ENCODE results near the gene PHETA1. TPM values are rescaled to one million over a fixed set of nuclear protein-coding genes. Genes with fewer than 3 reads are reported as not detected.
A peak's percentile ranks its signal among the peaks of the same experiment; 100 is the strongest.

PHETA1 gene
- total RNA-seq, 1 donor from 2014 or later, result 25.3 TPM

- Histone ChIP-seq H3K27ac (no peak overlapping the region), H3K4me1 (peaks cover 12% of the 10 kb centered on the region), H3K9me3 (no peaks in the 10 kb centered on the region), H3K36me3 (no peaks in the 10 kb centered on the region), H3K4me3 (no peak overlapping the region), H3K27me3 (no peaks in the 10 kb centered on the region)
- no peak for ATAC-seq
- DNase-seq, result no peak
- intact Hi-C loops (cut with DNase I), result no loop called here
- no peak for TF ChIP-seq CTCF (IDR thresholded peaks at IDR 0.05)
Observed at GRCh38 chr12:111394480-111394879, 25.6 kb upstream of the PHETA1 start.

GRCh38 chr12:111393700-111394300, 24.9 kb upstream of the PHETA1 start:
- ATAC-seq (peak; percentile 85), DNase-seq (peak; percentile 88)
- intact Hi-C loops (cut with DNase I), result no loop called here
- H3K4me3 ChIP-seq, result no peak overlapping the region
- peak overlapping the region; percentile 58 for H3K27ac ChIP-seq
- H3K36me3 ChIP-seq, result no peaks in the 10 kb centered on the region
- peaks cover 12% of the 10 kb centered on the region for H3K4me1 ChIP-seq
- TF ChIP-seq CTCF (IDR thresholded peaks at IDR 0.05), result no peak
- no peaks in the 10 kb centered on the region for H3K27me3 ChIP-seq
- no peaks in the 10 kb centered on the region for H3K9me3 ChIP-seq

- TF ChIP-seq CTCF (IDR thresholded peaks at IDR 0.05), result no peak
- H3K27me3 ChIP-seq, result no peaks in the 10 kb centered on the region
- H3K4me3 ChIP-seq, result no peak overlapping the region
- DNase-seq, result no peak
- intact Hi-C loops (cut with DNase I), result no loop called here
- H3K4me1 ChIP-seq, result no peaks in the 10 kb centered on the region
- ATAC-seq, result no peak
- H3K27ac ChIP-seq, result no peak overlapping the region
- H3K9me3 ChIP-seq, result no peaks in the 10 kb centered on the region
- no peaks in the 10 kb centered on the region for H3K36me3 ChIP-seq
Observed at GRCh38 chr12:111390910-111391309, 22.0 kb upstream of the PHETA1 start.

GRCh38 chr12:111389635-111390034, 20.7 kb upstream of the PHETA1 start:
- intact Hi-C loops (cut with DNase I), result no loop called here
- no peaks in the 10 kb centered on the region for H3K9me3 ChIP-seq
- peak; percentile 20 for ATAC-seq

GRCh38 chr12:111387747-111388323, 18.9 kb upstream of the PHETA1 start:
- Histone ChIP-seq H3K27me3 (peaks cover 4% of the 10 kb centered on the region), H3K36me3 (no peaks in the 10 kb centered on the region), H3K4me1 (no peaks in the 10 kb centered on the region), H3K4me3 (no peak overlapping the region), H3K9me3 (no peaks in the 10 kb centered on the region), H3K27ac (no peak overlapping the region)
- no peak for TF ChIP-seq CTCF (IDR thresholded peaks at IDR 0.05)
- DNase-seq (no peak), ATAC-seq (no peak)
- intact Hi-C loops (cut with DNase I), result no loop called here

More at GRCh38 chr12:111389635-111390034, 20.7 kb upstream of the PHETA1 start:
- Histone ChIP-seq H3K4me3 (no peak overlapping the region), H3K4me1 (no peaks in the 10 kb centered on the region), H3K27ac (no peak overlapping the region), H3K27me3 (no peaks in the 10 kb centered on the region), H3K36me3 (no peaks in the 10 kb centered on the region)
- TF ChIP-seq CTCF (IDR thresholded peaks at IDR 0.05), result no peak
- DNase-seq, result no peak
